IPS-18a (cell line): ENCODE results near the gene TDRD9.

Source experiments
- H3K27ac ChIP-seq: one replicate; pipeline ENCODE4 v1.5.1; 2013; ENCODE audit warnings: low read length
- H3K27me3 ChIP-seq: one replicate; pipeline ENCODE4 v1.6.1; 2013; ENCODE audit warnings: mild to moderate bottlenecking, low read length; ENCODE audit not compliant: control insufficient read depth, insufficient read depth
- H3K36me3 ChIP-seq: one replicate; pipeline ENCODE4 v1.6.1; 2013; ENCODE audit warnings: low read depth, low read length; ENCODE audit not compliant: control insufficient read depth
- H3K4me1 ChIP-seq: one replicate; pipeline ENCODE4 v1.6.1; 2013; ENCODE audit warnings: low read depth, low read length; ENCODE audit not compliant: control insufficient read depth
- H3K4me3 ChIP-seq: one replicate; pipeline ENCODE4 v1.5.1; 2013; ENCODE audit warnings: low read length
- H3K9ac ChIP-seq: one replicate; pipeline ENCODE4 v1.6.1; 2013; ENCODE audit warnings: mild to moderate bottlenecking, low read length, moderate library complexity
- H3K9me3 ChIP-seq: one replicate; pipeline ENCODE4 v1.6.1; 2013; ENCODE audit warnings: low read depth, low read length; ENCODE audit not compliant: control insufficient read depth

Gene TDRD9

DNA sequence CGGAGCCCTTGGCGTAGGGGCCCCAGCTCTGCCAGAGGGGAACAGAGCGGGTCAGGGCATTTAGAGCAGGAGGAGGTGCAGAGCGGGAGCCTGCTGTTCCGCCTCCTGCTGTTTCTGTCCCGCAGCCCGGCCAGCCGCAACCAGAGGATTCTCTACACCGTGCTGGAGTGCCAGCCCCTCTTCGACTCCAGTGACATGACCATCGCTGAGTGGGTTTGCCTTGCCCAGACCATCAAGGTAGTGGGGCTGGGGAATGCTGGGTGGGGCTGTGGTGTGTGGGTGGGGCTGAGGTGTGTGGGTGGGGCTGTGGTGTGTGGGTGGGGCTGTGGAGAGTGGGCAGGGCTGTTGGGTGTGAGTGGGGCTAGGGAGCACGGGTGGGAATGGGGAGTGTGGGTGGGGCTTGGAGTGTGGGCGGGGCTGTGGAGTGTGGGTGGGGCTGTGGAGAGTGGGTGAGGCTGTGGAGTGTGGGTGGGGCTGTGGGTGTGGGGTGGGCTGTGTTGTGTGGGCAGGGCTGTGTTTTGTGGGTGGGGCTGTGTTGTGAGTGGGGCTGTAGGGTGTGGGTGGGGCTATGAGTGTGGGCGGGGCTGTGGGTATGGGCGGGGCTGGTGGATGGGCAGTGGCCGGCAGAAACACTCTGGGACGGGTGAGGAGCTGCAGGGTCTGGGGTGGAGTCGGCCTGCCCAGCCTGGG lies 165.3 kb downstream of the TDRD9 start:
- no peaks in the 10 kb centered on the region for H3K36me3 ChIP-seq
- H3K9me3 ChIP-seq: no peaks in the 10 kb centered on the region
- no peaks in the 10 kb centered on the region for H3K4me1 ChIP-seq
- H3K9ac ChIP-seq: no peak overlapping the region
- H3K4me3 ChIP-seq: no peak overlapping the region
- H3K27ac ChIP-seq: no peak overlapping the region
- H3K27me3 ChIP-seq: no peaks in the 10 kb centered on the region

DNA sequence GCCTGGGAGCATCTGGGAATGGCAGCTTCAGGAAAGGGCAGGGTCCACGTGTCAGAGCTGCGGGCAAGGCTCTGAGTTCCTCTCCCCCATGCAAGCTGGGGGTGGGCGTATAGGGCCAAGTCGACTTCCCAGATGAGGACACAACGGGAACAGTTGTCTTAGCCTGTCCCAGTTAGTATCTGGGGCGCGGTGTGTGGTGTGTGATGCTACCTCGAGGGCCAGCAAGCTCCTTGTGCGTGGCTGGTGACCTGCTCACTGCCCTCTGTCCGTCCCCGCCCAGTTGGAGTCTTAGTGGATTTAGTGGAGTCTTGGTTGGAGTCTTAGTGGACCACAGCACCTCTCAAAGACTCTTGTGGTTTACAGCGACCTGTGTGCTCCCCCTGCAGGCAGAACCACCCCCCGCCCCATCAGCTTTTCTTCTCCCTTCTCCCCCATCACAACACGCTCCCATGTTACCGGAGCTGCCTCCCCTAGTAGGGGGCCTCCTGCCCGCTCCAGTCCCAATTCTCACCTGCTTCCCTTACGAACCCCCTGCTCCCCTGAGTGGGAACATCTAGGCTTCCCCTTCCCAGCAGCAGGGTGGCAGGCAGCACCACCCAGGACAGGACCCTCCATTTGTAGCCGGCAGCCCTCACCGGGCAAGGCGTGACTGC lies 165.9 kb downstream of the TDRD9 start:
- H3K27me3 ChIP-seq: no peaks in the 10 kb centered on the region
- H3K36me3 ChIP-seq: no peaks in the 10 kb centered on the region
- no peak overlapping the region for H3K27ac ChIP-seq
- no peak overlapping the region for H3K4me3 ChIP-seq
- no peaks in the 10 kb centered on the region for H3K4me1 ChIP-seq
- no peaks in the 10 kb centered on the region for H3K9me3 ChIP-seq
- H3K9ac ChIP-seq: no peak overlapping the region

DNA sequence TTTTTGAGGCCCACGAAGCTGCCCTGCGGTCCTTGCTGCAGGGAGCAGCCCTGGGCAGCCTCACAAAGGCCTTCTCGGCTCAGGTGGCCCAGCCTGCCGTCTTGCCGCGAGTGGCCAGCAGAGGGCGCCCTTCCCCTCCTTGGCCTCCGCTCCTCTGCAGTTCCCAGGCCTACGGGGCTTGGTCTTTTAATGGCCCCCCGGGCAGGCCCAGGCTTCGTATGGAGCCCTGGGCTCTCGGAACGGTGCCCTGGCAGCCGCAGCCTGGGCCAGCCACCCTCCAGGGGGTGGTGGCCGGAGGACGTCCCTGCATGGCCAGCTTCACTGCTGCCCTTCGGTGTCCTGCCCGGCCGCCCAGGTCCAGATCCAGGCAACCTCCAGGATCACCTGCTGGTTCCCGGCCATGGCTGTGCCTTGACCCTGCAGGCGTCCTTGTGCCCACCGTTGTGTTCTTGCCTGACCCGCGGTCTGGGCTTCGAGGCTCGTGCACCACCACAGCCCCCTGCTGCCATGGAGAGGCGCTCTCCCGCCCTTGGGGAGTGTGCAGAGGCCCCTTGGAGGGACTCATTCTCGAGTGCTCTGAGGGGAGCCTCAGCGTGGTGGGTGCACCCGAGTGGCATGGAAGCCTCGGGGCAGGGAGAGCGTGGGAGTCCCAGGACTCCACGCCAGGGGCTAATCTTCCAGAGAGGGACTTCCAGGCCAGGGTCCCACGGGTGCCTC lies 166.6 kb downstream of the TDRD9 start:
- Histone ChIP-seq H3K4me3 (no peak overlapping the region), H3K36me3 (no peaks in the 10 kb centered on the region), H3K27ac (no peak overlapping the region), H3K4me1 (no peaks in the 10 kb centered on the region), H3K27me3 (no peaks in the 10 kb centered on the region), H3K9ac (no peak overlapping the region), H3K9me3 (no peaks in the 10 kb centered on the region)

DNA sequence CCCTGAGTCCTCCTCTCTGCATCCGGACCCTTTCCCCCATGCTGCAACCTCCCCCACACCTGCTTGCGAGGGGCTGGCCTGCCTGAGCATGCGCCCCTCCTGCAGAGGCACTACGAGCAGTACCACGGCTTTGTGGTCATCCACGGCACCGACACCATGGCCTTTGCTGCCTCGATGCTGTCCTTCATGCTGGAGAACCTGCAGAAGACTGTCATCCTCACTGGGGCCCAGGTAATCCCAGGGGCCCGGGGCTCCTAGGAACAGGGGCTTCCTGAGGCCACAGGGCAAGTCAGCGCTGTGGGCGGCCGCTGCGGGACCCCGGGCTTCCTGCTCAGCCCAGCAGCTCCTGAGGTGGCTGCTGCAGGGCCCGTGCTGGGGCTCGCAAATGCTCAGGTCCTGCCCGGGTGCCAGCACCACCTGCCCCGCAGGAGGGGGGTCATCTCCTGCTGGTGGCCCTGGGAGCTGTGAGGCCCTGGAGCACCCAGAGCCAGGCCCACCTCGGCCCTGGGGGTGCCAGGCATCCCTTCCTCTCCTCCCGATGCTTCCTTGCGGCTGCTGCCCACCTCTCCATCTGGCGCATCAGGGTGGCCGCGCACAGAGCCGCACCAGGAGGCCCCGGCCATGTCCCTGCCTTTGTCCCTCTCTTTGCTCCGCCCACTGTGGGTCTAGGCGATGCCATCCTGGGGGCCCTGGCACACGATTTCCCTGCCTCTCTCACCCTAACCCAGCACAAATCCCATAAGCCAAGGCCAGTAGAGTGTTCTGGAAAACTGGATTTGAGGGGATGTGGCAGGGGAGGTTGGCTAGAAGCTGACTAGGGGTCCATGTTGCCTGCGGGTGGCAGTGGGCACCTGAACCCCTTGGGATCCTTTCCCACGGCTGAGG lies 167.4 kb downstream of the TDRD9 start:
- H3K9ac ChIP-seq: no peak overlapping the region
- no peaks in the 10 kb centered on the region for H3K36me3 ChIP-seq
- H3K4me1 ChIP-seq: no peaks in the 10 kb centered on the region
- H3K9me3 ChIP-seq: no peaks in the 10 kb centered on the region
- no peak overlapping the region for H3K4me3 ChIP-seq
- H3K27me3 ChIP-seq: no peaks in the 10 kb centered on the region
- H3K27ac ChIP-seq: no peak overlapping the region

GRCh38 chr14:104096318-104096717 lies 168.1 kb downstream of the TDRD9 start:
- Histone ChIP-seq H3K4me1 (no peaks in the 10 kb centered on the region), H3K27me3 (no peaks in the 10 kb centered on the region), H3K36me3 (no peaks in the 10 kb centered on the region), H3K9me3 (no peaks in the 10 kb centered on the region), H3K4me3 (no peak overlapping the region), H3K9ac (no peak overlapping the region), H3K27ac (no peak overlapping the region)

DNA sequence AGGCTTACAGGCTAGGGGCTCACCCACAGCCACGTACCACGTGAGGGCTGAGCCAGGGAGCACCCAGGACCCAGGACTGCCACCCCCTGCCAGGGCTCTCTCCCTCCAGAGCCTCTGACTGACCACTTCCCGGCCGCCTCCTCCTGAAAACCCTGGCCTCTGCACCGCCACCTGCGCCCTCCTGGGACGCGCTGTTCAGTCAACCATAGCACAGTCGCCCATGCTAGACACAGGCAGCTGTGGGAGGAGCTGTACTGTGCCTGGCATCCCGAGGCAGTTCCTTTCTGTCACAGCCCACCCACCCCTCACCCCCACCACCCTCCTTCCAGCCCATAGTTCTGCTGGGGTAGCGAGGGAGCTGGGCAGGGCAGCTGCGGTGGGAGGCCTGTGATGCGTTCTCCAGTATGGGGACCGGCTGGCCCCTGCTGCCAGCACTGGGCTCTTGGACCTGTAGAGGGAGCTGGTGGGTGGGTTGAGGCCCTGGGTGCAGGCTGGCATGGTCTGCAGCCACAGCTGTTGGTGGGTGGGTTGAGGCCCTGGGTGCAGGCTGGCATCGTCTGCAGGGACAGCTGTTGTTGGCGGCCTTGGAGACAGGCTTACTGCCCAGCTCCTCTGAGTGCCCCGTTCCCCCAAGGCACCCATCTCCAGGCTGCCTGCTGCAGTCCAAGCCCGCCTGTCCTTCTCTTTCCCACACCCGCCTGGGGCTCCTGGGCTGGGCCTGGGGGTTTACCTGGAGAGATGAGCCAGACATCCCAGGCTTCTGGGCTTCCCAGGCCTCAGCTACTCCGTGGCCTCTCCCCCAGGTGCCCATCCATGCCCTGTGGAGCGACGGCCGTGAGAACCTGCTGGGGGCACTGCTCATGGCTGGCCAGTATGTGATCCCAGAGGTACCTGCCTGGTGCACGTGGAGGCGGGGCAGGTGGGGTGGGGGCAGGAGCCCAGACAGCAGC lies 168.8 kb downstream of the TDRD9 start:
- Histone ChIP-seq H3K27ac (no peak overlapping the region), H3K4me1 (no peaks in the 10 kb centered on the region), H3K9me3 (no peaks in the 10 kb centered on the region), H3K27me3 (no peaks in the 10 kb centered on the region), H3K36me3 (no peaks in the 10 kb centered on the region), H3K4me3 (no peak overlapping the region), H3K9ac (no peak overlapping the region)

- H3K4me1 ChIP-seq: no peaks in the 10 kb centered on the region
- H3K27ac ChIP-seq: no peak overlapping the region
- H3K9ac ChIP-seq: no peak overlapping the region
- H3K9me3 ChIP-seq: no peaks in the 10 kb centered on the region
- H3K4me3 ChIP-seq: no peak overlapping the region
- H3K27me3 ChIP-seq: no peaks in the 10 kb centered on the region
- H3K36me3 ChIP-seq: no peaks in the 10 kb centered on the region
These were observed 170.2 kb downstream of the TDRD9 start for GRCh38 chr14:104098272-104099095.

DNA sequence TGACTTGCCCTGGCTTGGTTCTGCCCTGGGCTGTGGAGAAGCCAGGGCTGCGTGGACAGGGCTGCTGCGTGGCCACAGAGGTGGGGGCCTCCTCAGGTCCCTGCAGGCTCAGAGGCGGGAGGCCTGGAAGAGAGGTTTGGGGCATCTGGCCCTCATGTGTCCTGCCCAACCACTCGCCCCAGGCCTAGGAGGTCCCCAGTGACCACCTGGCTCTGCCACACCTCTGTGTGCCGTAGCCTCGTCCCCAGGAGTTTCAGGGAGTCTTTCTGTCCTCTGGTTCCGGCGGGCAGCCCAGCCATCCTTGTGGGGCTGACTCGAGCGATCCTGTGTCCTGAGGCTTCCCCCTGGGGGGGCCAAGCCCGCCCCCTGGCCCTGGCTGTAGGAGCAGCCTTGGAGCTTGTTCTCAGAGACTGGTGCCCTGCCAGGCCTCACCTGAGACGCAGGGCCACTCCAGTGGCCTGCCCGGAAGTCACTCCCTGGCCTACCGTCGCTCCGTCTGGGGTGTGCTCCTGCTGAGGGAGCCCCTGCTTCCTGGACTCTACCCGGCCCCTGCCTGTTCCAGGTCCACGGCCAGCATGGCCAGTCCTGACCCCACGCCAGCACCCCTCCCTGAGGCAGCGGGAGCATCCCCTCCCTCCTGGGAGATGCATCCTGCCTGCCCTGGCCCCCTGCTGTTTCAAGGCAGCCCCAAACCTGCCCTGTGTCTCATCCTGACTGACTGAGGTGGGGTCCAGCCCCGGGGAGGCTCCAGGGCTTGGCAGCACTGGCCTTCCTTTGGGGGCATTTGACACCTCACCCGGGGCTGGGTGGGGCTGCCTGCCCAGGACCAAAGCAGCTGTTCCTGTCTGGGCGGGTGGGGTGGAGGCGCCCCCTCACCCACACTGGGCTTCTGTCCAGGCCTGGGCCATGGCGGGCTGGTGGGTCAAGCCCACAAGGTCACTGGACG lies 171.1 kb downstream of the TDRD9 start:
- H3K4me1 ChIP-seq: no peaks in the 10 kb centered on the region
- no peak overlapping the region for H3K27ac ChIP-seq
- no peaks in the 10 kb centered on the region for H3K27me3 ChIP-seq
- no peaks in the 10 kb centered on the region for H3K9me3 ChIP-seq
- H3K36me3 ChIP-seq: no peaks in the 10 kb centered on the region
- H3K9ac ChIP-seq: no peak overlapping the region
- H3K4me3 ChIP-seq: no peak overlapping the region

GRCh38 chr14:104100171-104101085 lies 172.2 kb downstream of the TDRD9 start:
- no peak overlapping the region for H3K4me3 ChIP-seq
- no peaks in the 10 kb centered on the region for H3K27me3 ChIP-seq
- no peak overlapping the region for H3K27ac ChIP-seq
- H3K4me1 ChIP-seq: no peaks in the 10 kb centered on the region
- H3K9ac ChIP-seq: no peak overlapping the region
- H3K9me3 ChIP-seq: no peaks in the 10 kb centered on the region
- H3K36me3 ChIP-seq: no peaks in the 10 kb centered on the region
